Measurements from ENCODE around the gene SMAD4.

Gene SMAD4

GRCh38 chr18:51064256-51064655 lies 34.2 kb downstream of the SMAD4 start:
- H3K9ac ChIP-seq (ENCODE audit: low read depth in 1 of 2, low read length in 2 of 2), result no peak overlapping the region
- no peak overlapping the region for H3K27ac ChIP-seq (ENCODE audit: low read depth in 2 of 2, low read length in 2 of 2)
- H3K4me3 ChIP-seq (ENCODE audit: low read length in 2 of 2), result no peak overlapping the region
- H3K9me3 ChIP-seq (ENCODE audit: control insufficient read depth in 2 of 2, low read length in 2 of 2), result no peaks in the 10 kb centered on the region
- H3K36me3 ChIP-seq (ENCODE audit: control insufficient read depth in 2 of 2, insufficient read depth in 2 of 2, low read length in 2 of 2), result peaks cover 34 to 54% of the 10 kb centered on the region in 2 donors
- no peaks in the 10 kb centered on the region for H3K4me1 ChIP-seq (ENCODE audit: control insufficient read depth in 2 of 2, insufficient read depth in 2 of 2, low read length in 2 of 2)
- no peaks in the 10 kb centered on the region for H3K27me3 ChIP-seq (ENCODE audit: control insufficient read depth in 2 of 2, insufficient read depth in 2 of 2, low read length in 2 of 2)

- Histone ChIP-seq H3K4me3 (ENCODE audit: low read length in 2 of 2) (no peak overlapping the region), H3K9me3 (ENCODE audit: control insufficient read depth in 2 of 2, low read length in 2 of 2) (no peaks in the 10 kb centered on the region), H3K36me3 (ENCODE audit: control insufficient read depth in 2 of 2, insufficient read depth in 2 of 2, low read length in 2 of 2) (peaks cover 31 to 49% of the 10 kb centered on the region in 2 donors), H3K27ac (ENCODE audit: low read depth in 2 of 2, low read length in 2 of 2) (no peak overlapping the region), H3K9ac (ENCODE audit: low read depth in 1 of 2, low read length in 2 of 2) (no peak overlapping the region), H3K27me3 (ENCODE audit: control insufficient read depth in 2 of 2, insufficient read depth in 2 of 2, low read length in 2 of 2) (no peaks in the 10 kb centered on the region), H3K4me1 (ENCODE audit: control insufficient read depth in 2 of 2, insufficient read depth in 2 of 2, low read length in 2 of 2) (no peaks in the 10 kb centered on the region)
These were observed 36.3 kb downstream of the SMAD4 start for GRCh38 chr18:51066273-51066672.

- Histone ChIP-seq H3K4me3 (ENCODE audit: low read length in 2 of 2) (no peak overlapping the region), H3K27ac (ENCODE audit: low read depth in 2 of 2, low read length in 2 of 2) (no peak overlapping the region), H3K27me3 (ENCODE audit: control insufficient read depth in 2 of 2, insufficient read depth in 2 of 2, low read length in 2 of 2) (no peaks in the 10 kb centered on the region), H3K4me1 (ENCODE audit: control insufficient read depth in 2 of 2, insufficient read depth in 2 of 2, low read length in 2 of 2) (no peaks in the 10 kb centered on the region), H3K9ac (ENCODE audit: low read depth in 1 of 2, low read length in 2 of 2) (no peak overlapping the region), H3K9me3 (ENCODE audit: control insufficient read depth in 2 of 2, low read length in 2 of 2) (no peaks in the 10 kb centered on the region), H3K36me3 (ENCODE audit: control insufficient read depth in 2 of 2, insufficient read depth in 2 of 2, low read length in 2 of 2) (peaks cover 31 to 47% of the 10 kb centered on the region in 2 donors)
These were observed 38.1 kb downstream of the SMAD4 start for GRCh38 chr18:51068105-51068504.

GRCh38 chr18:51069885-51070284 lies 39.9 kb downstream of the SMAD4 start:
- no peak overlapping the region for H3K4me3 ChIP-seq (ENCODE audit: low read length in 2 of 2)
- H3K9me3 ChIP-seq (ENCODE audit: control insufficient read depth in 2 of 2, low read length in 2 of 2), result no peaks in the 10 kb centered on the region
- no peak overlapping the region for H3K9ac ChIP-seq (ENCODE audit: low read depth in 1 of 2, low read length in 2 of 2)
- H3K4me1 ChIP-seq (ENCODE audit: control insufficient read depth in 2 of 2, insufficient read depth in 2 of 2, low read length in 2 of 2), result no peaks in the 10 kb centered on the region
- H3K27ac ChIP-seq (ENCODE audit: low read depth in 2 of 2, low read length in 2 of 2), result no peak overlapping the region
- no peaks in the 10 kb centered on the region for H3K27me3 ChIP-seq (ENCODE audit: control insufficient read depth in 2 of 2, insufficient read depth in 2 of 2, low read length in 2 of 2)
- H3K36me3 ChIP-seq (ENCODE audit: control insufficient read depth in 2 of 2, insufficient read depth in 2 of 2, low read length in 2 of 2), result peaks cover 27 to 45% of the 10 kb centered on the region in 2 donors

- Histone ChIP-seq H3K4me3 (ENCODE audit: low read length in 2 of 2) (no peak overlapping the region), H3K27ac (ENCODE audit: low read depth in 2 of 2, low read length in 2 of 2) (no peak overlapping the region), H3K36me3 (ENCODE audit: control insufficient read depth in 2 of 2, insufficient read depth in 2 of 2, low read length in 2 of 2) (peaks cover 22 to 38% of the 10 kb centered on the region in 2 donors), H3K9me3 (ENCODE audit: control insufficient read depth in 2 of 2, low read length in 2 of 2) (no peaks in the 10 kb centered on the region), H3K4me1 (ENCODE audit: control insufficient read depth in 2 of 2, insufficient read depth in 2 of 2, low read length in 2 of 2) (no peaks in the 10 kb centered on the region), H3K9ac (ENCODE audit: low read depth in 1 of 2, low read length in 2 of 2) (no peak overlapping the region), H3K27me3 (ENCODE audit: control insufficient read depth in 2 of 2, insufficient read depth in 2 of 2, low read length in 2 of 2) (no peaks in the 10 kb centered on the region)
These were observed 40.5 kb downstream of the SMAD4 start for GRCh38 chr18:51070545-51070944.

- Histone ChIP-seq H3K9me3 (ENCODE audit: control insufficient read depth in 2 of 2, low read length in 2 of 2) (no peaks in the 10 kb centered on the region), H3K27ac (ENCODE audit: low read depth in 2 of 2, low read length in 2 of 2) (no peak overlapping the region), H3K36me3 (ENCODE audit: control insufficient read depth in 2 of 2, insufficient read depth in 2 of 2, low read length in 2 of 2) (peaks cover 24 to 36% of the 10 kb centered on the region in 2 donors), H3K9ac (ENCODE audit: low read depth in 1 of 2, low read length in 2 of 2) (no peak overlapping the region), H3K4me3 (ENCODE audit: low read length in 2 of 2) (no peak overlapping the region), H3K4me1 (ENCODE audit: control insufficient read depth in 2 of 2, insufficient read depth in 2 of 2, low read length in 2 of 2) (no peaks in the 10 kb centered on the region), H3K27me3 (ENCODE audit: control insufficient read depth in 2 of 2, insufficient read depth in 2 of 2, low read length in 2 of 2) (no peaks in the 10 kb centered on the region)
These were observed 42.7 kb downstream of the SMAD4 start for GRCh38 chr18:51072586-51073313.

- Histone ChIP-seq H3K36me3 (ENCODE audit: control insufficient read depth in 2 of 2, insufficient read depth in 2 of 2, low read length in 2 of 2) (peaks cover 34 to 54% of the 10 kb centered on the region in 2 donors), H3K27ac (ENCODE audit: low read depth in 2 of 2, low read length in 2 of 2) (no peak overlapping the region), H3K9ac (ENCODE audit: low read depth in 1 of 2, low read length in 2 of 2) (no peak overlapping the region)
These were observed 44.6 kb downstream of the SMAD4 start for GRCh38 chr18:51074605-51075004.

GRCh38 chr18:51076503-51076902 lies 46.5 kb downstream of the SMAD4 start:
- H3K36me3 ChIP-seq (ENCODE audit: control insufficient read depth in 2 of 2, insufficient read depth in 2 of 2, low read length in 2 of 2), result peaks cover 37 to 48% of the 10 kb centered on the region in 2 donors

More at GRCh38 chr18:51074605-51075004, 44.6 kb downstream of the SMAD4 start:
- Histone ChIP-seq H3K9me3 (ENCODE audit: control insufficient read depth in 2 of 2, low read length in 2 of 2) (no peaks in the 10 kb centered on the region), H3K4me3 (ENCODE audit: low read length in 2 of 2) (no peak overlapping the region), H3K27me3 (ENCODE audit: control insufficient read depth in 2 of 2, insufficient read depth in 2 of 2, low read length in 2 of 2) (no peaks in the 10 kb centered on the region), H3K4me1 (ENCODE audit: control insufficient read depth in 2 of 2, insufficient read depth in 2 of 2, low read length in 2 of 2) (no peaks in the 10 kb centered on the region)

GRCh38 chr18:51077217-51077616 lies 47.2 kb downstream of the SMAD4 start:
- no peaks in the 10 kb centered on the region for H3K4me1 ChIP-seq (ENCODE audit: control insufficient read depth in 2 of 2, insufficient read depth in 2 of 2, low read length in 2 of 2)
- peaks cover 36 to 45% of the 10 kb centered on the region in 2 donors for H3K36me3 ChIP-seq (ENCODE audit: control insufficient read depth in 2 of 2, insufficient read depth in 2 of 2, low read length in 2 of 2)

More at GRCh38 chr18:51076503-51076902, 46.5 kb downstream of the SMAD4 start:
- no peak overlapping the region for H3K9ac ChIP-seq (ENCODE audit: low read depth in 1 of 2, low read length in 2 of 2)
- H3K4me1 ChIP-seq (ENCODE audit: control insufficient read depth in 2 of 2, insufficient read depth in 2 of 2, low read length in 2 of 2), result no peaks in the 10 kb centered on the region
- H3K4me3 ChIP-seq (ENCODE audit: low read length in 2 of 2), result no peak overlapping the region
- no peaks in the 10 kb centered on the region for H3K27me3 ChIP-seq (ENCODE audit: control insufficient read depth in 2 of 2, insufficient read depth in 2 of 2, low read length in 2 of 2)
- H3K9me3 ChIP-seq (ENCODE audit: control insufficient read depth in 2 of 2, low read length in 2 of 2), result no peaks in the 10 kb centered on the region
- H3K27ac ChIP-seq (ENCODE audit: low read depth in 2 of 2, low read length in 2 of 2), result no peak overlapping the region

GRCh38 chr18:51078026-51078425 lies 48.0 kb downstream of the SMAD4 start:
- H3K9ac ChIP-seq (ENCODE audit: low read depth in 1 of 2, low read length in 2 of 2), result no peak overlapping the region
- H3K4me1 ChIP-seq (ENCODE audit: control insufficient read depth in 2 of 2, insufficient read depth in 2 of 2, low read length in 2 of 2), result no peaks in the 10 kb centered on the region
- no peaks in the 10 kb centered on the region for H3K9me3 ChIP-seq (ENCODE audit: control insufficient read depth in 2 of 2, low read length in 2 of 2)
- H3K27me3 ChIP-seq (ENCODE audit: control insufficient read depth in 2 of 2, insufficient read depth in 2 of 2, low read length in 2 of 2), result no peaks in the 10 kb centered on the region
- H3K36me3 ChIP-seq (ENCODE audit: control insufficient read depth in 2 of 2, insufficient read depth in 2 of 2, low read length in 2 of 2), result peaks cover 34 to 45% of the 10 kb centered on the region in 2 donors
- no peak overlapping the region for H3K27ac ChIP-seq (ENCODE audit: low read depth in 2 of 2, low read length in 2 of 2)
- H3K4me3 ChIP-seq (ENCODE audit: low read length in 2 of 2), result no peak overlapping the region

More at GRCh38 chr18:51077217-51077616, 47.2 kb downstream of the SMAD4 start:
- no peaks in the 10 kb centered on the region for H3K27me3 ChIP-seq (ENCODE audit: control insufficient read depth in 2 of 2, insufficient read depth in 2 of 2, low read length in 2 of 2)
- no peak overlapping the region for H3K9ac ChIP-seq (ENCODE audit: low read depth in 1 of 2, low read length in 2 of 2)
- no peaks in the 10 kb centered on the region for H3K9me3 ChIP-seq (ENCODE audit: control insufficient read depth in 2 of 2, low read length in 2 of 2)
- no peak overlapping the region for H3K27ac ChIP-seq (ENCODE audit: low read depth in 2 of 2, low read length in 2 of 2)
- H3K4me3 ChIP-seq (ENCODE audit: low read length in 2 of 2), result no peak overlapping the region

All from mucosa of rectum (tissue), 2 donors.